ENCODE results near the gene HERPUD1. TPM values are rescaled to one million over a fixed set of nuclear protein-coding genes. Genes with fewer than 3 reads are reported as not detected.

The HERPUD1 gene
- total and polyA plus RNA-seq, 9 of the 15 experiments (the other 6 are each of a cell fraction or from before 2014, with no cell fraction given) = 14.2 to 60.7 (median 37.4) TPM

GRCh38 chr16:56988948-56989945 lies 57.3 kb downstream of the HERPUD1 start, which contains the start of gene NLRC5:
NLRC5 (plus strand) TSS chr16:56989557; CDS start chr16:57020713, 31,156 bp downstream.
- Histone ChIP-seq H2AFZ (ENCODE audit: low read depth, low read length) (no peak within 1 kb of the TSS), H4K20me1 (replicated peaks; ENCODE audit: control insufficient read depth, insufficient read depth, low read length) (peaks cover 4% of the 10 kb centered on the region), H3K4me2 (ENCODE audit: insufficient read depth, low read length) (no peak within 1 kb of the TSS), H3K9ac (ENCODE audit: insufficient read depth in 1 of 2, low read depth in 2 of 2, low read length in 2 of 2) (peak within 1 kb of the TSS in 1 of 2 experiments; percentile 56; a peak in 1 of 4 replicates), H3K27ac (ENCODE audit: extremely low read depth, low read depth, low read length) (no peak within 1 kb of the TSS), H3K79me2 (ENCODE audit: control insufficient read depth, insufficient read depth, low read length) (no peaks in the 10 kb centered on the region), H3K4me1 (replicated peaks in 1 of 2; ENCODE audit: control insufficient read depth in 2 of 2, insufficient read depth in 2 of 2, low read length in 2 of 2) (peaks cover 0 to 14% of the 10 kb centered on the region in 2 experiments; a peak in 3 of 5 replicates), H3K9me3 (replicated peaks; ENCODE audit: control insufficient read depth, insufficient read depth, low read depth, low read length) (no peaks in the 10 kb centered on the region), H3K27me3 (ENCODE audit: control insufficient read depth in 2 of 2, insufficient read depth in 2 of 2, low read length in 2 of 2) (peaks cover 32 to 58% of the 10 kb centered on the region in 2 experiments), H3K9me1 (ENCODE audit: control insufficient read depth, insufficient read depth, low read length) (no peaks in the 10 kb centered on the region), H3K36me3 (ENCODE audit: control insufficient read depth, insufficient read depth, low read length) (no peaks in the 10 kb centered on the region), H3K4me3 (no peak within 1 kb of the TSS)
- in situ Hi-C loops (cut with MboI) (no loop called here), intact Hi-C loops (cut with micrococcal nuclease) (no loop called here)
- no peak for DNase-seq (ENCODE audit: extremely low read depth in 1 of 4, low spot score in 3 of 4)
- 5% methylated on average over 46 of the region's 64 CpGs for WGBS (ENCODE audit: insufficient coverage, low coverage, missing lambda C conversion rate)
- no TSS peak for BruUV-seq (replicated peaks)
- CTCF ChIA-PET (ENCODE audit: low intra/inter-chr PET ratio) = no interaction called here
- POLR2A ChIA-PET = interaction anchor here (0.6 to 1.0 kb wide), 2 partner anchors 50 kb away, joined by 3 read pairs; no protein-coding TSS in a partner anchor
- FAIRE-seq = no peak
- peak; percentile 61 for ATAC-seq
- TF ChIP-seq HMG20B (CRISPR knock-in tag; IDR thresholded peaks at IDR 0.05) (no peak), E2F4 (CRISPR knock-in tag; IDR thresholded peaks at IDR 0.05; ENCODE audit: low read depth) (no peak), ESRRA (IDR thresholded peaks at IDR 0.05; ENCODE audit: borderline replicate concordance, low read depth) (no peak), DACH1 (IDR thresholded peaks at IDR 0.05; ENCODE audit: partially characterized antibody) (no peak), FOXJ3 (CRISPR knock-in tag; IDR thresholded peaks at IDR 0.05) (no peak), BHLHE40 (IDR thresholded peaks at IDR 0.05; ENCODE audit: low read length) (peak; percentile 18; the same call in 1 of the 2 replicates), BACH1 (tag; IDR thresholded peaks at IDR 0.05) (no peak), L3MBTL2 (IDR thresholded peaks at IDR 0.05) (peak; percentile 41; the same call in 1 of the 2 replicates), SRSF1 (IDR thresholded peaks at IDR 0.05; ENCODE audit: low read depth, low read length) (no peak), PCBP1 (IDR thresholded peaks at IDR 0.05; ENCODE audit: low read depth, low read length, poor library complexity, severe bottlenecking) (peak; percentile 37), EZH2 (IDR thresholded peaks at IDR 0.05; ENCODE audit: borderline replicate concordance, low read depth, low read length) (0 out of 2 replicates have a peak, but pooled peaks have one; percentile 14), TEAD1 (CRISPR knock-in tag; IDR thresholded peaks at IDR 0.05) (no peak), YY1 (IDR thresholded peaks at IDR 0.05; ENCODE audit: borderline replicate concordance in 1 of 3, control insufficient read depth in 1 of 3, extremely low read depth in 1 of 3, insufficient read depth in 3 of 3, insufficient read length in 1 of 3, insufficient replicate concordance in 2 of 3, low read depth in 1 of 3, low read length in 2 of 3) (peak in 1 of 3 experiments; percentile 7), TRIM25 (IDR thresholded peaks at IDR 0.05; ENCODE audit: borderline replicate concordance) (no peak), EGR1 (conservative IDR thresholded peaks at IDR 0.05) (no peak), PML (IDR thresholded peaks at IDR 0.05; ENCODE audit: low read length) (no peak), PURB (CRISPR knock-in tag; IDR thresholded peaks at IDR 0.05; ENCODE audit: low read depth) (no peak), ZNF561 (CRISPR knock-in tag; conservative IDR thresholded peaks at IDR 0.05) (no peak)
